GM12878 (cell line): Measurements from ENCODE around the gene UGT1A6. TPM values are rescaled to one million over a fixed set of nuclear protein-coding genes. Genes with fewer than 3 reads are reported as not detected.

Source experiments
- ATAC-seq: fragments of 200-7000 bp; cut with Tn5 transposase; 3 replicates; pipeline ENCODE4 v1.9.1; 2020; ENCODE audit warnings: mild to moderate bottlenecking, moderate library complexity
- BruUV-seq: library from RNA; stranded (reverse); fragments of 400-500 nt; replicated peaks from 2 replicates; lab custom pipeline; 2021; lab: Mats Ljungman, UMichigan
- CTCF ChIA-PET: fragments of 300-600 bp; sonication (Branson Sonifier 250); formaldehyde crosslinking; extraction: SDS; loops from one replicate; lab custom pipeline; 2021; ENCODE audit warnings: inconsistent platforms; lab: Yijun Ruan, JAX
- POLR2A ChIA-PET: fragments of 350-600 bp; formaldehyde crosslinking; extraction: SDS; loops from one replicate; lab custom pipeline; 2021; ENCODE audit warnings: inconsistent platforms; lab: Charles Lee
- RAD21 ChIA-PET: fragments of 300-600 bp; sonication (Branson Sonifier 250); formaldehyde crosslinking; loops from one replicate; lab custom pipeline; 2023; ENCODE audit warnings: antibody characterized with exemption; ENCODE audit not compliant: unreplicated experiment; lab: Charles Lee
- SMC1A ChIA-PET: fragments of 300-600 bp; sonication (Branson Sonifier 250); formaldehyde crosslinking; loops from one replicate; lab custom pipeline; 2023; ENCODE audit not compliant: unreplicated experiment, uncharacterized antibody; lab: Charles Lee
- DNase-seq: peaks from one replicate; pipeline ENCODE4 v3.0.0-alpha.2; 2011; ENCODE audit warnings: low read depth, low spot score
- FAIRE-seq: peaks from 3 replicates; lab custom pipeline; 2011; peaks lifted over from hg19 to GRCh38; lab: Jason Lieb, UNC
- H2AFZ ChIP-seq: 2 replicates; pipeline ENCODE4 v1.6.0; 2011; ENCODE audit warnings: low read depth, low read length, control low read depth; ENCODE audit not compliant: control insufficient read depth
- H3K27ac ChIP-seq: 2 replicates; pipeline ENCODE4 v1.5.1; 2011; ENCODE audit warnings: control low read depth; ENCODE audit not compliant: control insufficient read depth, insufficient read depth
- H3K27me3 ChIP-seq, 2 experiments: replicated peaks in 1 of 2; 2 replicates each; pipeline versions ENCODE4 v1.6.0 to v1.6.1; 2011; ENCODE audit warnings: low read length in 1 of 2; ENCODE audit not compliant: control insufficient read depth in 2 of 2, insufficient read depth in 2 of 2
- H3K36me3 ChIP-seq, 2 experiments: 2 replicates each; pipeline ENCODE4 v1.5.1; 2011; ENCODE audit warnings: low read length in 1 of 2; ENCODE audit not compliant: control insufficient read depth in 2 of 2, insufficient read depth in 2 of 2
- H3K4me1 ChIP-seq: 2 replicates; pipeline ENCODE4 v1.6.1; 2011; ENCODE audit warnings: mild to moderate bottlenecking, low read length, moderate library complexity, mixed read lengths; ENCODE audit not compliant: control insufficient read depth, insufficient read depth
- H3K4me2 ChIP-seq: 2 replicates; pipeline ENCODE4 v1.6.0; 2011; ENCODE audit warnings: control low read depth; ENCODE audit not compliant: control insufficient read depth, insufficient read depth
- H3K4me3 ChIP-seq: fragments of 200-600 bp; sonication (generic); 2 replicates; pipeline ENCODE4 v1.5.1; 2016
- H3K79me2 ChIP-seq: 2 replicates; pipeline ENCODE4 v1.6.0; 2011; ENCODE audit warnings: low read length; ENCODE audit not compliant: control insufficient read depth, insufficient read depth
- H3K9ac ChIP-seq: 2 replicates; pipeline ENCODE4 v1.8.0; 2011; ENCODE audit warnings: low read length, control low read depth, mixed read lengths; ENCODE audit not compliant: control insufficient read depth, insufficient read depth
- H3K9me3 ChIP-seq: replicated peaks from 3 replicates; pipeline ENCODE4 v1.5.1; 2011; ENCODE audit warnings: mild to moderate bottlenecking, low read length; ENCODE audit not compliant: control insufficient read depth, insufficient read depth
- H4K20me1 ChIP-seq: 2 replicates; pipeline ENCODE4 v1.6.0; 2011; ENCODE audit not compliant: control insufficient read depth, insufficient read depth
- BCL3 ChIP-seq: IDR thresholded peaks from 2 replicates; pipeline ENCODE4 v1.6.1; 2011; ENCODE audit warnings: borderline replicate concordance, low read depth, mild to moderate bottlenecking, moderate library complexity, low read length; ENCODE audit not compliant: insufficient read depth, poor library complexity, severe bottlenecking
- BCLAF1 ChIP-seq: fragments of 450-650 bp; IDR thresholded peaks from 2 replicates; pipeline ENCODE4 v1.6.1; 2017; ENCODE audit warnings: antibody characterized with exemption, mild to moderate bottlenecking, moderate library complexity
- BHLHE40 ChIP-seq, 2 experiments: fragments of 450-650 bp in 1 of 2; IDR thresholded peaks; 2 replicates each; pipeline ENCODE4 v1.6.1; 2011 to 2017; ENCODE audit warnings: low read depth in 2 of 2, borderline replicate concordance in 1 of 2, improper control_type of control experiment in 1 of 2, low read length in 1 of 2, mild to moderate bottlenecking in 1 of 2
- CTCF ChIP-seq, 3 experiments: IDR thresholded peaks in 2 of 3; conservative IDR thresholded peaks in 1 of 3; 2 replicates each; pipeline ENCODE4 v1.5.1; 2011; ENCODE audit warnings: low read depth in 3 of 3, low read length in 3 of 3, mild to moderate bottlenecking in 3 of 3, control low read depth in 2 of 3, moderate library complexity in 2 of 3, inconsistent platforms in 1 of 3, mixed read lengths in 1 of 3; ENCODE audit not compliant: control insufficient read depth in 2 of 3, insufficient read depth in 1 of 3; ENCODE audit errors: extremely low read depth in 1 of 3
- EZH2 ChIP-seq: IDR thresholded peaks from 2 replicates; pipeline ENCODE4 v1.6.1; 2012; ENCODE audit warnings: low read depth, mild to moderate bottlenecking, control low read depth, inconsistent platforms, low read length, borderline replicate concordance; ENCODE audit not compliant: control insufficient read depth
- HDAC6 ChIP-seq: fragments of 200-600 bp; sonication (generic); IDR thresholded peaks from one replicate; pipeline ENCODE4 v1.8.0; 2017; ENCODE audit warnings: antibody characterized with exemption; ENCODE audit not compliant: unreplicated experiment
- MEF2A ChIP-seq: IDR thresholded peaks from 2 replicates; pipeline ENCODE4 v1.6.1; 2011; ENCODE audit warnings: low read depth, mild to moderate bottlenecking, low read length, moderate library complexity; ENCODE audit not compliant: insufficient read depth
- MTA3 ChIP-seq: IDR thresholded peaks from 2 replicates; pipeline ENCODE4 v1.6.1; 2012; ENCODE audit warnings: low read length, inconsistent platforms, borderline replicate concordance
- MYB ChIP-seq: fragments of 150-350 bp; IDR thresholded peaks from 2 replicates; pipeline ENCODE4 v1.6.1; 2014; ENCODE audit warnings: mild to moderate bottlenecking, low read depth, low read length, borderline replicate concordance
- SIX5 ChIP-seq: IDR thresholded peaks from 2 replicates; pipeline ENCODE4 v1.6.1; 2011; ENCODE audit warnings: mild to moderate bottlenecking, low read depth, low read length, moderate library complexity; ENCODE audit not compliant: severe bottlenecking
- TCF7 ChIP-seq: IDR thresholded peaks from 2 replicates; pipeline ENCODE4 v1.6.1; 2014; ENCODE audit warnings: antibody characterized with exemption, borderline replicate concordance
- YBX1 ChIP-seq: fragments of 450-650 bp; IDR thresholded peaks from 2 replicates; pipeline ENCODE4 v1.6.1; 2016; ENCODE audit warnings: antibody characterized with exemption
- YY1 ChIP-seq: IDR thresholded peaks from 2 replicates; pipeline ENCODE4 v1.6.1; 2011; ENCODE audit warnings: low read depth, mild to moderate bottlenecking, low read length
- ZNF217 ChIP-seq: fragments of 450-650 bp; IDR thresholded peaks from 2 replicates; pipeline ENCODE4 v1.6.1; 2017; ENCODE audit warnings: antibody characterized with exemption, mild to moderate bottlenecking
- ZNF622 ChIP-seq: fragments of 450-650 bp; IDR thresholded peaks from 2 replicates; pipeline ENCODE4 v1.6.1; 2017; ENCODE audit warnings: mild to moderate bottlenecking, inconsistent platforms
- WGBS: methylation state at CpG from one replicate; pipeline ENCODE4 v1.1.6; 2016; ENCODE audit warnings: low lambda C conversion rate; ENCODE audit not compliant: insufficient replicate concordance, insufficient coverage; ENCODE audit errors: missing lambda C conversion rate; 5-methylcytosine and 5-hydroxymethylcytosine counted together
- in situ Hi-C: fragments of 300-500 bp; cut with MboI; formaldehyde crosslinking; loops from 9 replicates; pipeline ENCODE4 v1.14.3; 2018; ENCODE audit warnings: mixed read lengths
- intact Hi-C: fragments of 100-400 bp; cut with micrococcal nuclease; formaldehyde crosslinking; loops from one replicate; pipeline ENCODE4 v1.14.2; 2022; ENCODE audit not compliant: unreplicated experiment
- polyA plus RNA-seq, 11 experiments: library from polyadenylated mRNA; depleted of rRNA in 4 of 11; unstranded in 6 of 11; stranded (reverse) in 5 of 11; fragments of >200 nt; fragmentation: Nextera tagmentation in 4 of 11; fragmentation: Illumina TruSeq in 1 of 11; extraction: Ambion mirVana in 4 of 11; extraction: Trizol in 1 of 11; gene quantifications; 1 replicate in 1 of 11; 2 replicates in 10 of 11; pipeline versions ENCODE4 v1.2.1 to v1.2.3, GENCODE V29; 2011 to 2016; ENCODE audit warnings: inconsistent platforms in 2 of 11, missing spikeins in 2 of 11, low read depth in 1 of 11
- total RNA-seq, 4 experiments: library from RNA; depleted of rRNA in 3 of 4; stranded (reverse); fragments of >200 nt in 3 of 4; fragmentation: Illumina TruSeq in 1 of 4; extraction: Trizol in 1 of 4; gene quantifications; 2 replicates each; pipeline versions ENCODE4 v1.2.1 to v1.2.3, GENCODE V29; 2013 to 2021

The UGT1A6 gene
- total and polyA plus RNA-seq, 10 of the 15 experiments (the other 5 are each of a cell fraction or from before 2014, with no cell fraction given): not detected

- no peak overlapping the region for H3K27ac ChIP-seq
- WGBS: 25% methylated on average over 10 of the region's 10 CpGs
- H3K4me2 ChIP-seq: no peak overlapping the region
- no peak for ATAC-seq
- H3K4me3 ChIP-seq: no peak overlapping the region
- in situ Hi-C loops: no loop called here
- no TSS peak for BruUV-seq
- H3K9ac ChIP-seq: no peak overlapping the region
- SMC1A ChIA-PET: no interaction called here
- no peaks in the 10 kb centered on the region for H3K79me2 ChIP-seq
- H3K36me3 ChIP-seq: no peaks in the 10 kb centered on the region
- intact Hi-C loops: no loop called here
- TF ChIP-seq YBX1 (no peak), CTCF (IDR thresholded peaks at IDR 0.05 in 2 of 3, conservative IDR thresholded peaks at IDR 0.05 in 1 of 3; ENCODE audit: control insufficient read depth in 2 of 3, extremely low read depth in 1 of 3, insufficient read depth in 1 of 3, low read depth in 3 of 3, low read length in 3 of 3) (no peak), EZH2 (no peak), MTA3 (no peak), HDAC6 (no peak), TCF7 (no peak), BHLHE40 (IDR thresholded peaks at IDR 0.05; ENCODE audit: borderline replicate concordance in 1 of 2, low read depth in 2 of 2, low read length in 1 of 2) (no peak), YY1 (no peak), BCLAF1 (no peak), BCL3 (no peak), SIX5 (no peak), ZNF217 (no peak), ZNF622 (no peak), MYB (no peak), MEF2A (no peak)
- no peaks in the 10 kb centered on the region; a peak in 2 of 4 replicates for H3K27me3 ChIP-seq
- H3K4me1 ChIP-seq: no peaks in the 10 kb centered on the region
- POLR2A ChIA-PET: no interaction called here
- no peak for DNase-seq
- RAD21 ChIA-PET: no interaction called here
- FAIRE-seq: no peak
- H4K20me1 ChIP-seq: no peaks in the 10 kb centered on the region
- no peak overlapping the region for H2AFZ ChIP-seq
- CTCF ChIA-PET: no interaction called here
- no peaks in the 10 kb centered on the region for H3K9me3 ChIP-seq
Measured at GRCh38 chr2:233807966-233808935, 115.6 kb downstream of the UGT1A6 start.
